GM21381 (cell line): ENCODE measurements around the gene PPP1R1C.
"Not testable (repeated sequence)": the region's sequence is repeated elsewhere in the genome, so short reads cannot be mapped to it uniquely, and the experiment has no call there.

Source experiments
- ATAC-seq: cut with Tn5 transposase; IDR thresholded peaks from one replicate; pipeline ENCODE4 v1.9.1; 2021; ENCODE audit warnings: mild to moderate bottlenecking, moderate library complexity; ENCODE audit not compliant: unreplicated experiment

PPP1R1C gene

DNA sequence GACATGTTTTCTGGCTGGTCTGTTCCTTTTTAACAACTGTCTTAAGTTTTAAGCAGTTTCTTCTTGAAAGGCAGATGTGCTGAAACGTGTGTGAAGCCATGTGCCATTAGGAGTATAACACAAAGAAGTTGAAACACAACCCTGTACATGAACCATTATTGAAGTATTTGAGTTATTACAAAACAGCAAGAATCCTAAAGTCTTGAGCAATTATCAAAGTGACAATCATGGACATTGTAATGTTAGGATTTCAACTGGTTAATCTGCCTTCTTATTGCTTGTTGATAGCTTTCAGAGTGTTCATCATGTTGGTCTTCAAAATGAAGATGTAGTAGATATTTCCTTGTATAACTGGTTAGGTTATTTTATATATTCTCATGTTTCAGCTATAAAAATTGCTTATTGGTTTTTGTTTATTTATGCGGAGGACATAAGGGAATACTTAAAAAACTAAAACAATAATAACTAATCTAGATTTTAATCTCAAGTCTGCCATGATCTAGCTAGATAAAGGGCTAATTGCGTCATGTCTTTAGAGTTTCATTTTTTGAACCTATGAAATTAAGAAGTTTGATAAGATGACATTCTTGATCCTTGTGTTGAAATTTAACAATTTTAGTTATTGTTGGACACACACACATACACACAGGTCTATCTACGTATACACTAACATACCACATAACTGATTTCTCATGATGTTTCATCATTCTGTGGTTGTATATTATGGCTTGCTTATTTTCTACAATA lies 21.1 kb downstream of the PPP1R1C start:
- ATAC-seq: no peak

DNA sequence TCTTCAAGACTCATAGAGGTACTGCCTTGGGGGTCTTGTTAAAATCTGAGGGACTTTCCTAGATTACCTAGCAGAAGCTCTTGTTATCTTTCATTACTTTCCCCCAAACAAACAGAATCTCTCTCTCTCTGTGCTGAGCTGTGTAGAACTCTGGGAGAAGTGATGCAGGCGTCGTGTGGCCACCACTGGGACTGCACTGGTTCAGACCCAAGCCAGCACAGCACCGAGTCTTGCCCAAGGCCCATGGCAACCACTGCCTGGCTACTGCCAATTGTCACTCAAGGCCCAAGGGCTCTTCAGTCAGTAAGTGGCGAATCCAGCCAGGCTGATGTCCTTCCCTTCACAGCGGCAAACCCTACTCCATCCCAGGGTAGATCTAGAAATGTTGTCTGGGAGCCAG lies 28.6 kb downstream of the PPP1R1C start:
- no peak for ATAC-seq

DNA sequence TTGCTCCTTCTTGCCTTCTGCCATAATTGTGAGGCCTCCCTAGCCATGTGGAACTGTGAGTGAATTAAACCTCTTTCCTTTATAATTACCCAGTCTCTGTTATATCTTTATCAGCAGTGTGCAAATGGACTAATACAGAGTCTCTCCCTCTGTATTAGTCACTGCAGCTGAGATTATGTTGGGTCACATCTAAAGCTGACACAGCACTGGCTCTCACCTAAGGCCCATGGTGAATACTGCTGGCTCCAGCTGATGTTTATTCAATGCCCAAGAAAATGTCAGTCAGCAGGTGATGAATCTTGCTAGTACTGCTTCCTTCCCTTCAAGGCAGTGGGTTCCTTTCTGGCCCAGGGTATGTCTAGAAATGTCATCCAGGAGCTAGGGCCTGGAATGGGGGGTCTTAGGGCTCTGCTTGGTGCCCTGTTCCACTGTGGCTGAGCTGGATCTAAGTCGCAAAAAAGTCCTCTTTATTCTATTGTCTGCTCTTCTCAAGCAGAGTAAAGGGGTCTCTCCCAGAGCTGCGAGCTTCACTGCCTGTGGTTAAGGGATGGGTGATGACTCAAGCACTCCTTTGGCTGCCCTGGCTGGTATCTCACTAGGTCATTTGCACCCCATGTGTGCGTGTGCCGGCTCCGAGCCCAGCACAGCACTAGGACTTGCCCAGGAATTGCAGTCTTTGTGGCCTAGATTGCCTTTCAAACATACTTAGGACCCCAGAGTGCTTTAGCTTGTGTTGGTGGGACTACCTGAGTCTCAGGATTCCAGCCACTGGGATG lies 29.9 kb downstream of the PPP1R1C start:
- no peak for ATAC-seq

DNA sequence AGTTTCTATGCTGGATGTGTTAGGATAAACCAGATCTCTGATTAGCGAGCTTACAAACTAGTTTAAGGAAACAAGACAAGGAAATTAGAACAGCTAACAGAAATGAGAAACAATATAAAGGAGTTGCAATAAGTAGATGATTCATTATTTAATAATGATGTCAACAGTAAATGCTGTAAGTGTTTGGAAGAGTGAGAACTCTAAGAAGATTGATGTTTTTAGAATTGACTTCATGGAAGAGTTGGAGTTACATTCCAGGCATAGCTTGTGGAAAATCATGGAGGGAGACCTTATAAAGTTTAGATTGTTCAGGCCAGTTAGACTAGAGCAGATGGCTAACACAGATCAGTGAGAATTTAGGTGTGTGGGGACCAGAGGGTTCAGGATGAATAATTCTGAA lies 32.6 kb downstream of the PPP1R1C start:
- ATAC-seq: no peak

DNA sequence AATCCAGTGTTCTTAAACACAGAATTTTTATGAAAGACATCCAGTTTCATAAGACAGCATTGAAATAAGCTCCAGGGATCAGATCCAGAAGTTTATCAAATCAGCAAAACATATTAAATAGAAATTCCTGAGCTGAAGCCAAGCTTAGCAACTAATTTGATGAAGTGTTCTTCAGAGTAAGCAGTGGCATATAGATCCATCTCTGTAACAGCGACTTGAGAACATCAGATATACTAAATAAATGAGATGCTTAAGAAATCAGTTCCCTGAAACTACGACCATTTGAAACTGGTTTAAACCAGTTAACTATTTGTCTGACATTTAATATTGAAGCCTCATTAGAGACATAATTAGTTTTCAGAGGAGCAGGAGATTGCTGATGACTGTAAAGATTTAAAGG lies 34.1 kb downstream of the PPP1R1C start:
- no peak for ATAC-seq

DNA sequence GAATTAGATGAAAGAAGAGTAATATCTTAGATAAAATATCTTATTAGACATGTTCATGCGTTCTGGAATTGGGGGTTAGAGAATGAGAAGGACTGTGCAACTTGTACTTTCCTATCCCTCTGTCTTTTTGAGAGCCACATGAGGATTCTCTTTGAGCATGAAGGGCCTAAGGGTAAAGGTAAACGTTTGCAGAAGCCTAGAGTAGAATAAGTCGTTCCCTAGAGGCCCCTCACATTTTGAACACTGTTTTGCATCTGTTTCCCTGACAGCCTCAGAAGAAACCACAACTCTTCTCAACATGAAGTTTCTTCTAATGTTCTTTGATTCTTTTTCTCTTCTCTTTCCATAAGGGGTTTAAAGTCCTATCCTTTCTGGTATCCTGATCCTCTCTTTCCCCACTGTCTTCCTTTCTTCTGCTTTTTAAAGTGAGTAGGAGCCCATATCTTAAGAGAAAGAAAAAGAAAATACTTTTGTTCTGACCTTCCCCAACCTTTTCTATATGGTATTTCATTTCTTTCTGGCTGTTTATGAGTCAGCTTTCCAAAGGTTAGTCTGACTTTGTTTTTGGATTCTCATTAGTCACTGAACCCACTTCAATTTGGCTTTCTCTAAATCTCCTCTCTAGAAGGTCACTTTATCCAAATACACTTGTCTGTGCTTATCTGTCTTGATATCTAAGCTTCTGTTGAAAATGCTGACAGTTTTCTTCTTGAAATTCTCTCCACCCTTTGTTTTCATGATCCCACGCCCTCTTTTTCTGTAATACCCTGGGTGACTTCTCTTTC lies 34.8 kb downstream of the PPP1R1C start:
- no peak for ATAC-seq

DNA sequence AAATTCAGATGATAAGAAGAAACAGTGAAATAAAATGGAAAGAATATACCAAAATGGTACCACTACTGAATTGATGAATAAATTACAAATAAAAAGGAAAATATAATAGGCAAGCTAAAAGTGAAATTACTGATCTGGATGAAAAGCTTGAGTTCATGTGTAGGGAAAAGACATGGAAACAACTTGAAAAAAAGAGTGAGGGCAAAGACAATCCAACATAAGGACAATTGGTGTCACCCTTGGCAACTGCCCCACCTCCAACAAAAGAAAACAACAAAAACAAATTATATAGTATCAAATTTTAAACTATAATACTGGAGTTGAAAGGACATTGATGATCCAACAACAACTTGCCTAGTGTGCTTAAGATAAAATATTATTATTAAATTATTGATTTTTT lies 37.6 kb downstream of the PPP1R1C start:
- ATAC-seq: no peak

DNA sequence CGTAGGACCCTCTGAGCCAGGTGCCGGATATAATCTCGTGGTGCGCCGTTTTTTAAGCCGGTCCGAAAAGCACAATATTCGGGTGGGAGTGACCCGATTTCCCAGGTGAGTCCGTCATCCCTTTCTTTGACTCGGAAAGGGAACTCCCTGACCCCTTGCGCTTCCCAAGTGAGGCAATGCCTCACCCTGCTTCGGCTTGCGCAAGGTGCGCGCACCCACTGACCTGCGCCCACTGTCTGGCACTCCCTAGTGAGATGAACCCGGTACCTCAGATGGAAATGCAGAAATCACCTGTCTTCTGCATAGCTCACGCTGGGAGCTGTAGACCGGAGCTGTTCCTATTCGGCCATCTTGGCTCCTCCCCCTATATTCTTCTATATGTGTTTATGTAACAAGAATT lies 45.2 kb downstream of the PPP1R1C start:
- ATAC-seq: not testable (repeated sequence)

DNA sequence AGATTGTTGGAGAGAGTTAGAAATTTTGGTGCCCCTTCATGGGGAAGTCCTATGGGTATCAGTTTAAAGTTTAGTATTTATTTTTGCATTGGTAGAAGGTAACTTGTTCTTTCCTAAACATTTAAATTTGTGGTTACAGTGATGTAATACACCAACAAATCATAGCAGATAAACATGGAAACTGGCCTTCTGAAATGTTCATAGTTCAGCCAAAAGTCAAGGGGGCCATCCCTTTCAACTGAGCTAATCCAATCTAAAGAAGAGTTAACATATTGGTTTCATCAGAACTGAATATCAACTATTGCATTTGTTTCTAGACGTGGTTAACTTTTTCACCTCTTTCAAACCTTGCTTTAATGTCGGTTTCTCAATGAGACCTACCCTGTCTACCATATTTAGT lies 46.3 kb downstream of the PPP1R1C start:
- no peak for ATAC-seq

DNA sequence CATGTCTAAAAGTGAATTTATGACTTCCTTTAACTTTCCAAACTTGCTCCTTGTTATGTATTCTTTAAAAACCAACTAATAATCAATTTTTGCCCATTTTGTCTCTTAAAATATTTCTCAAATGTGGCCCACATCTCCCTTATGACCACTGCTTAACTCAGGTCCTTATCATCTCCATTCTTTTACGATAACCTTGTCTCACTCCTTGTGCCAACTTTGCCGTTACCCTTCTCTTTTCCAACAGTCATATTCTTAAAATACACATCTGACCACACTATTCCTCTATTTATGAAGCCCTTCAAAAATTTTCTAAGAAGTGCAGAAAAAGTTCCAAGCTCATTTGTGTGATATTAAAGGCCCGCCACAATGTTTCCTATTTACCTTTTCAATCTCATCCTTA lies 47.8 kb downstream of the PPP1R1C start:
- no peak for ATAC-seq

DNA sequence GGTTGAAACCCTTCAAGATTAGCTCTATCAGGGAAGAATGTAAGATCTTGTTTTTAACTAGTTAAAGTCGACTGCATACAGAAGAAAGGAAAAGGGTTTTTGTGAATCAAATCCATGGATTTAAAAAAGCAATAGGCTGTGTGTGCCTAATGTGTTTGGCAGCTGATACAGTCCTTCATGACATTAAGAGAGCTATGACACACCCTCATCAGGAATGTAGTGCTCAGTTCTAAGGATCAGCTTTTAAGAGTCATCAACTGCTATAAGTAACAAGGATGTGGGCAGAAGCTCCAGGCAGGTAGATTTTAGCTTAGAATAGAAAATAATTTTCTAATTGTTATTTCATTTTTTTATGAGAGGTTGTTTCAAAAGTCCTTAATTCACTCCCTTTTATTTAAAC lies 52.9 kb downstream of the PPP1R1C start:
- ATAC-seq: no peak

DNA sequence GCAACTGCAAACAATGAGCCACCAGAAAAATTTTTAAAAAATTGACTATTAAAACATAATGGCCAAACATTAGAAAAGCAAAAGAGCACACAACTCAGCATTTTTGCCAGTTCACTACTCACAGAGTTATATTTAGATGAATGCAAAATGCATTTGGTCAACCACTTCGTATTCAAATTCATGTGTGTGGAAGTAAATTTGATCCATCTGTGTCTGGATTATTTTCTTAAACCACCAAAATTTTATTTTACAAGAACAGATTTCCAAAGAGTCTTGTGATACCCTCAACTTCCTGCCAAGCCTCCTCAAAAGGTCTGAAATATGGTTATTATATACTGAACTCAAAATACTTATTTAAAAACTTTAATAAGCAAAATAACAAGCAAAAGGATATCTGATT lies 57.4 kb downstream of the PPP1R1C start:
- no peak for ATAC-seq

DNA sequence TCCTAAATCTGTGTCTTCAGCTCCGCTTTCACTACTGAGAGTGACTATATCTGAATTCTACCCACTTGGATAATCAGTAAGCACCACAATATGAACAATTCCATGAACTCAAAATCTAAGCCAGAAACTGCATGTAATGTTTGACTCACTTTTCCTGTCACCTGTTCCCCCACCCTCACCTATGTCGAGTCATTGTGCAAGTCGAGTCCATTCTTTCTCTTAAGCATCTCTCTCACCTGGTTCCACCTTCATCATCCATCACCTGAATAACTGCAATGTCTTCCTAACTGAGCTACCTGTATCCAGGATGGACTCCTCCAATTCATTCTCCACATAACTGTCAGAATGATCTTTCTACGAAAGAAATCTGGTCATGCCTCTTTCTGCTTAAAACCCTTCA lies 58.2 kb downstream of the PPP1R1C start:
- ATAC-seq: no peak

DNA sequence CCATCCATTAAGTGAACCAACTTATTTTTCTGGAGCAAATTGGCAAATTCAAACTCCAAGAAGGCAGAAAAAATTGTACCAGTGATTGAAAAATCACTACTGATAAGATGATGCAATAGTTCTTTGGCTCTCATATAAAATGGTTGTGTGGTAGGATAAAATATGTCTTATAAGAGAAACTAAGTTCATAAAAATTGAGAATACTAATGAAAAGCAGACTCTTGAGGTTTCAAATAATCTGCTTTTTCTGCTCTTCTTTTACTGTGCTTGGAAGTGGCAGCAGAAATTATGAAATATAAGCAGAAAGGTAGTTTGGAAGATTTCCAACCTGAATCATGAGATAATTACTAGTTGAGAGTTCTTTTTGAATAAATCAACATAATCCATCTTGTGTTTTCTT lies 61.9 kb downstream of the PPP1R1C start:
- ATAC-seq: no peak

DNA sequence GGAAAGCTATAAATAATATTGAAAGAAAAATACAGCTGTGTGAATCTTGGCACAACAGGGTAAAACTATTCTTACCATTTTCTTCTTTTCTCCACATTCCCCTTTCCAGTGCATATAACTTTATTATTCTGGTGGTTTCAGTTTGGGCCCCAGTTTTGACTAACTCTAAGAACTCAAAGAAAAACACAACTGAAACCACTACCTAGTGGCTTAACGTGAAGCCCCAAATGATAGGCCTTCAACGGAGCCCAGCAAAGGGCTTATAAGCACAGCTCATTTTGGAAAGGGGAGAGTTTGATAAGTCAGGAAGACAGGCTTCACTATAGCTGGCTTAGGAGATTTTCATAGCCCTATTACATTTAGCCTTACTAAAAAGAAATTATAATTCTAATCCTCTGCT lies 62.4 kb downstream of the PPP1R1C start:
- no peak for ATAC-seq

DNA sequence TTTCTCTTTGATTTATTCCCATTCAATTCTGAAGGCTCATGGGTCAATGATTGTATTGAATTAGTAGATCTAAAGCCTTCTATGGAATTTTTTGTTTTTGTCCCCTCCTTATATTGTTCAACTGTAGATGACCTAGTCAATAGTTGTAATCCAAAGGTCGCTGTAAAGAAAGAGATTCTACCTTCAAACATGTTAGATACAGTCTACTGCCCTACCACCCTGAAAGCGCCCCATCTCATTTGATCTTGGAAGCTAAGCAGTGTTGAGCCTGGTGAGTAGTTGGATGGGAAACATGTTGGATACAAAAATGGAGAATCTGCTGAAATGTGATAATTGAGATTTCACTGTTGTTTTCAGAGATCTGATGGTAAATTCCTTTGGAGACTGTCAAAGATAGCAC lies 63.0 kb downstream of the PPP1R1C start:
- ATAC-seq: no peak

DNA sequence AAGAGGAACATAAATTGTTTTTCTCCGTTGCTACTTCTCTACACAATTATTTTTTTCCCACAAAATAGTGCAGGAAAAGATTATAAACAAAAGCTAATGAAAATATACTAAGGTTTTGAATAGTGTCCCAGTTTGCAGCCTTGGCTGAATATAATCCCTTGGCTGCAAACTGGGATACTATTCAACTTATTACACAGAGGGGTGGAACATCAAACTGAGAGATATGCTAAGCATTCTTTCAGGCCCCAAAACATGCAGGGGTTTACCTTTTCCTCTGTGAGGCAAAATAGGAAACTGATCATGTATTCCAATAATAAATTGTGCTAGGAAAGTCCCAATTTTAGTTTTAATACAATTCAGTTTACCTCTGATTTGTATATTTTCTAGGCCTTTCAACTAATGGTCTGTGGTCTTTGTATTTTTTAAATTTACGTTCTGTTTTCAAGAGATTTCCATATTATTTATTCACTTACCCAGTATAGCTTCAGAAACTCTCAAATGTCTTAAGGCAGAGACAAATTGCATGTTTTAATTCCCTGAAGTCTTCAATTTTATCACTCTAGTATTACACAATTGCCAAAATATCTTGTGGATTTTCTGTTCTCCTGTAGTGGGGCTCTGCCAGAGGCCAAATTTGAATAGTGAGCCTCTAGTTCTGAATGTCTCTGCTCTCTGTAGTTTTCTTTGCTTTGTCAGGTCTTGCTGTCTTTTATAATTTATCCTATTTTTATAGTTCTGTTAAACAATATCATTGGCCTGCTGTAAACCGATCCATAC lies 63.9 kb downstream of the PPP1R1C start:
- no peak for ATAC-seq

DNA sequence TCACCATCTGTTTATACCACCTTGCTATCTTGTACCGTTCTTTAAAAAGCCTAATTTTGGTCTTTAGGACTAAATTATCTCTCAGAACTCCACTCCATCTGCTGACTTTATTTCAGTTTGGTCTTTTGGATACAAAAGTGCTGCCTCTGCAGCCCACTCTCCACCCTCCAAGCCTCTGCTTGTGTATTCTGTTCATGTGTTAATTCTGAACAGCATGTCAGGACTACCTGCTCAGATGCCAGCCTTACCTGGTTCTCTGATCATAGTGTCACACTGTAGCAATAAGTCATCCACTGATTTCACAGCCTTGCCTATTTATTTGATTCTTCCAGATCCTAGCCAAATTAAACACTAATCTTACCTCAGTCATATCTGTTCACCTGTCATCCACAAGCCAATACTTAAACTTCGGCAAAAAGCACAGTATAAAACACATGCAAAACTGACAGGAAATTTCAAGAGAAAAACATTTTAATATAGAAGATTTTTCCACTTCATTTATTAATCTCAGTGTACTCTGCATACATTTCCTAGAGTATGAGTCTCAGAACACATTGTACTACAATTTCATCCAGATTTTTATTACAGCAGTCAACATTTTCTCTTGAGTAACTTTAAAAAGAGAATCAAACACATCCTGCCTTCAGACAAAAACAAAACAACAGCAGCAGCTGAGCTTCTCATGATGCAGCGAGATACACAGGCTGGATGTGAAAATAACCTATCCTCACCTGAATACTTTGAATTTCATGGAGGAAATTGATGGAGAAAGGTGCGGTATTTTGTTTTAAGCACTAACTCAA lies 64.9 kb downstream of the PPP1R1C start:
- no peak for ATAC-seq

DNA sequence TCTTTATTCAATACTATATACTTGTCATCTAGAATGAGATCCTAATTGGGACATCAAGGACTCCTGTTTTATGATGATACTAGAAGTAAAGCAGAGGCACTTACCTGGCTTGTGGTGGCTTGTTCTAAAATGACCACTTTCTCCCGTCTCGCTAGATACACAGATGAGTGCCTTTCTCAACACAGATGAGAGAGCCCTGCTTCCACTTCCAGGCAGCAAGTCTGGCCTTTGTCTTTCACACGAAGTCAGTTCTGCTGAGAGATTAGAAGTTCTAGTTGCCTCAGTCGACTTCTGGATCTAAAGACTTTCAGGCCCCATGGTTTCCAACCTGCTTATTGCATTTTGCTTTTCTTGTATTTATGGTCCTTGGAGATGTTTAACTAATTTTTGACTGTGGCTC lies 70.3 kb downstream of the PPP1R1C start:
- ATAC-seq: no peak

DNA sequence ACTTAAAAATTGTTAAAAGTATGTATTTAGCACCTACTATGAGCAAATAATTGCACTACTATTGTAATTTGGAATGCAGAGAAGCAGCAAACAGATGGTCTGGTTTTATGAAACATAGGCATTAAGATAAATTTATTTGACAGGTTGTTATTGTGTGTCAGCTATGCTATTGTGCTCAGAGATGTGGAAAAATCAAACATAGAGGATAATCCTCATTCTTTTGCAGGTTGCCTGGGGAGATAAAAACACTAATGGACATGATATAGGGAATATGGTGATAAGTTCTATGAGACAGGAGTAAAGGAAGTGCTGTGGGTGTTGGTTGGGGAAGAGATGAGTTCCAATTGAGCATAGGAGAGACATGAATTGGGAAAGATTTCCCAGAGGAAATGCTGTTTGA lies 71.3 kb downstream of the PPP1R1C start:
- ATAC-seq: no peak
